ENCODE results near the gene TMEM11. TPM values are rescaled to one million over a fixed set of nuclear protein-coding genes. Genes with fewer than 3 reads are reported as not detected.

TMEM11 gene
- total RNA-seq, 4 donors from 2014 or later = 25.6 to 38.0 (median 33.8) TPM

GRCh38 chr17:21246698-21247097 lies 32.7 kb upstream of the TMEM11 start:
- Histone ChIP-seq H3K27ac (no peak overlapping the region), H3K4me1 (peaks cover 25% of the 10 kb centered on the region), H3K27me3 (no peaks in the 10 kb centered on the region), H3K4me3 (no peak overlapping the region), H3K36me3 (peaks cover 18% of the 10 kb centered on the region), H3K9me3 (no peaks in the 10 kb centered on the region)
- DNase-seq (ENCODE audit: low spot score in 2 of 2) = no peak
- 92% methylated on average over 4 of the region's 4 CpGs for WGBS
- TF ChIP-seq, protein P1, sequence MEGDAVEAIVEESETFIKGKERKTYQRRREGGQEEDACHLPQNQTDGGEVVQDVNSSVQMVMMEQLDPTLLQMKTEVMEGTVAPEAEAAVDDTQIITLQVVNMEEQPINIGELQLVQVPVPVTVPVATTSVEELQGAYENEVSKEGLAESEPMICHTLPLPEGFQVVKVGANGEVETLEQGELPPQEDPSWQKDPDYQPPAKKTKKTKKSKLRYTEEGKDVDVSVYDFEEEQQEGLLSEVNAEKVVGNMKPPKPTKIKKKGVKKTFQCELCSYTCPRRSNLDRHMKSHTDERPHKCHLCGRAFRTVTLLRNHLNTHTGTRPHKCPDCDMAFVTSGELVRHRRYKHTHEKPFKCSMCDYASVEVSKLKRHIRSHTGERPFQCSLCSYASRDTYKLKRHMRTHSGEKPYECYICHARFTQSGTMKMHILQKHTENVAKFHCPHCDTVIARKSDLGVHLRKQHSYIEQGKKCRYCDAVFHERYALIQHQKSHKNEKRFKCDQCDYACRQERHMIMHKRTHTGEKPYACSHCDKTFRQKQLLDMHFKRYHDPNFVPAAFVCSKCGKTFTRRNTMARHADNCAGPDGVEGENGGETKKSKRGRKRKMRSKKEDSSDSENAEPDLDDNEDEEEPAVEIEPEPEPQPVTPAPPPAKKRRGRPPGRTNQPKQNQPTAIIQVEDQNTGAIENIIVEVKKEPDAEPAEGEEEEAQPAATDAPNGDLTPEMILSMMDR (IDR thresholded peaks at IDR 0.05) = no peak
- TF ChIP-seq POLR2AphosphoS5 (IDR thresholded peaks at IDR 0.05) = no peak
- no peak for TF ChIP-seq POLR2A (IDR thresholded peaks at IDR 0.05)
- TF ChIP-seq EP300 (IDR thresholded peaks at IDR 0.05) = no peak

- no peak overlapping the region for H3K4me3 ChIP-seq
- H3K36me3 ChIP-seq = peaks cover 22% of the 10 kb centered on the region
- WGBS = 83% methylated on average over 6 of the region's 9 CpGs
- DNase-seq (ENCODE audit: low spot score in 2 of 2) = no peak
- TF ChIP-seq EP300 (IDR thresholded peaks at IDR 0.05) = no peak
- no peak for TF ChIP-seq POLR2AphosphoS5 (IDR thresholded peaks at IDR 0.05)
- TF ChIP-seq, protein P1 (IDR thresholded peaks at IDR 0.05) = no peak
- TF ChIP-seq POLR2A (IDR thresholded peaks at IDR 0.05) = no peak
- H3K27me3 ChIP-seq = no peaks in the 10 kb centered on the region
- H3K9me3 ChIP-seq = no peaks in the 10 kb centered on the region
- H3K27ac ChIP-seq = no peak overlapping the region
- peaks cover 21% of the 10 kb centered on the region for H3K4me1 ChIP-seq
Measured at GRCh38 chr17:21245639-21246084, 31.7 kb upstream of the TMEM11 start.

DNA sequence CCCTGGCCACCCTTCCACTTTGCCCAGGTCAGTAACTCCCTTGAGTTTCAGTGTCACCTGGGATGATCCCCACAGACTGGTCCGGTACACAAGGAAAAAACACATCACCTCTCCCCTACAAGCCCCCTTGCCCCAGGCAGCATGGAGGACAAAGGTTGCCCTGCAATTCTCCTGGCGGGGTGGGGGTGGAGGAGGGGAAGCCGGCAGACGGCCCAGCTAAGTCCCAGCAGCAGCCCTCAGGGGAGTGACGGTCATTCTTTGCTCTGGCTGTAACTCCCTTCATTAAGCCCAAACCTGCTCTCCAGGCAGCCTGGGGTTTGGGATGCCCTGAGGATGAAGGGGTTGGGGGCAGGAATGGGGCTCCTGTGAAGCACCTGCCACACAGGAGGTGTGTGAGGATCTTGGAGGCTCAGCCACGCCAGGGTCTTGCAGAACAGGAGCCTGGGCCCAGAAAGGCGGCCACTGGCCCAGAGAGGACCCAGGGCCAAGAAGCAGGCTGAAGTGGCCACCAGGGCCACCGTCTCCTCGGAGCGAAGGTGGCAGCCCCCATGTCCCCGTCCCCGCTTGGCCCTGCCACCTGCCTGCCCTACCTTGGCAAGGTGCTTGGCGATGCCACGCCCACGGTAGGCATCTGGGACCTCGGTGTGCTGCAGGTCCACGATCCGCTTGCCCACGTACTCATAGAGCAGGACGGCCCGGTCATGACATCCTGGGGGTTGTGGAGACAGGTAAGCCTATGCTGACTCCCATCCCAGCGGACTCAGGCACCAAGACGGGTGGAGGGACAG lies 29.7 kb upstream of the TMEM11 start:
- no peak overlapping the region for H3K27ac ChIP-seq
- no peak for DNase-seq (ENCODE audit: low spot score in 2 of 2)
- H3K4me3 ChIP-seq = no peak overlapping the region
- no peaks in the 10 kb centered on the region for H3K9me3 ChIP-seq
- peaks cover 22% of the 10 kb centered on the region for H3K36me3 ChIP-seq
- TF ChIP-seq, protein P1 (IDR thresholded peaks at IDR 0.05) = no peak
- TF ChIP-seq EP300 (IDR thresholded peaks at IDR 0.05) (no peak), POLR2AphosphoS5 (IDR thresholded peaks at IDR 0.05) (no peak), POLR2A (IDR thresholded peaks at IDR 0.05) (no peak)
- H3K4me1 ChIP-seq = peaks cover 12% of the 10 kb centered on the region
- WGBS = 73% methylated on average over 10 of the region's 23 CpGs
- H3K27me3 ChIP-seq = no peaks in the 10 kb centered on the region

DNA sequence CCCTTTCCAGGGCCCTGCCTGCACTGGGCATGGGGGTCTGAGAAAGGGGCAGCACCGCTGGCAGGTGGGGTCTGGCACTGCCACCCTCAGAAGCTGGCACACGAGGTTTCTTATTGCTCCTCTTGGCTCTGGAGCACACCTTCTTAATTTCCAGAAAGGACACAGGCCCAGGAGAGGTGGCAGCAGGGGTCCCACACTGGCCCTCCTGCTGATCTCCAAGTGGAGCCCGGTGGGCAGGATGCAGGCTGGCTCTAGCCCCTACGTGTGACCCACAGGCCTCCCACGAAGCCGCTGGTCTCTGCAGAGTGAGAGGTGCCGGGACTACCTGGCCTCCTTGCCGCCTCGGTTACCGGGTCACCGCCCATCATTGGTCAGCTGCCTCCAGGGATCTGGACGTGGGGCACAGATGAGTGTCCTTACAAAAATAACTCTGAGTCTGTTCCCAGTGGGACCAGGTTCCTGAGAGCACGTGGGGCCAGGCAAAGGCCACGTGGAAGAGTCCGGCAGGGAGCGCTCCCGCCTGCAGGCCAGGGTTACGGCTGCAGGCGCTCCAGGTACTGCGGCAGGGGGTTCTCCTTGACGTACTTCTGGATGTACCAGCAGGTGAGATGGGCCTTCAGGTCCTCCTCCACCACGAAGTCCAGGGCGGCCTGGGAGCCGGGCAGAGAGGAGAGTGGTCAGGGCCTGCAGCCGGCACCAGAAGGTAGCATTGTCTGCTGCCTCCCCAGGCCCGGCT lies 29.0 kb upstream of the TMEM11 start:
- Histone ChIP-seq H3K27me3 (no peaks in the 10 kb centered on the region), H3K27ac (no peak overlapping the region), H3K9me3 (no peaks in the 10 kb centered on the region), H3K4me3 (no peak overlapping the region), H3K36me3 (peaks cover 22% of the 10 kb centered on the region), H3K4me1 (peaks cover 12% of the 10 kb centered on the region)
- 82% methylated on average over 15 of the region's 26 CpGs for WGBS
- TF ChIP-seq, protein P1 (IDR thresholded peaks at IDR 0.05) = no peak
- TF ChIP-seq POLR2AphosphoS5 (IDR thresholded peaks at IDR 0.05) (no peak), POLR2A (IDR thresholded peaks at IDR 0.05) (no peak), EP300 (IDR thresholded peaks at IDR 0.05) (no peak)
- DNase-seq (ENCODE audit: low spot score in 2 of 2) = no peak
